Prostate gland (tissue), 2 donors: Measurements from ENCODE around the gene AQP5. TPM values are rescaled to one million over a fixed set of nuclear protein-coding genes. Genes with fewer than 3 reads are reported as not detected.

Experiments used
- DNase-seq: peaks from one replicate; pipeline ENCODE4 v3.0.0-alpha.2; 2019; ENCODE audit warnings: low spot score
- H3K27ac ChIP-seq, 2 donors: fragments of 200-600 bp; sonication (generic); 2 replicates each; pipeline ENCODE4 v1.5.1; 2017 to 2019
- H3K27me3 ChIP-seq: fragments of 200-600 bp; sonication (generic); replicated peaks from 2 replicates; pipeline ENCODE4 v1.5.1; 2019; ENCODE audit not compliant: insufficient read depth
- H3K36me3 ChIP-seq, 2 donors: fragments of 200-600 bp; sonication (generic); 1 replicate in 1 of 2; 2 replicates in 1 of 2; pipeline versions ENCODE4 v1.5.1 to v1.8.1; 2017 to 2019
- H3K4me1 ChIP-seq: fragments of 200-600 bp; sonication (generic); replicated peaks from 2 replicates; pipeline ENCODE4 v1.5.1; 2019
- H3K4me3 ChIP-seq, 2 donors: fragments of 200-600 bp; sonication (generic); 2 replicates each; pipeline ENCODE4 v1.5.1; 2017 to 2019
- H3K9me3 ChIP-seq: fragments of 200-600 bp; sonication (generic); 2 replicates; pipeline ENCODE4 v1.5.1; 2017
- POLR2A ChIP-seq: fragments of 450-650 bp; IDR thresholded peaks from one replicate; pipeline ENCODE4 v1.6.1; 2016; ENCODE audit warnings: antibody characterized with exemption, mild to moderate bottlenecking
- POLR2AphosphoS5 ChIP-seq: sonication (generic); formaldehyde crosslinking; IDR thresholded peaks from one replicate; pipeline ENCODE4 v1.6.1; 2017; ENCODE audit warnings: antibody characterized with exemption
- WGBS: methylation state at CpG from one replicate; pipeline ENCODE4 v1.1.5; 2018; 5-methylcytosine and 5-hydroxymethylcytosine counted together
- intact Hi-C: fragments of 100-400 bp; cut with DNase I; formaldehyde crosslinking; loops from one replicate; pipeline ENCODE4 v1.14.2; 2022
- total RNA-seq, 2 donors: library from RNA; depleted of rRNA; stranded (reverse); fragments of >200 nt; gene quantifications; one replicate each; pipeline ENCODE4 v1.1.0, GENCODE V29; 2016
- TF ChIP-seq, protein P1 (sequence below), 4 experiments: fragments of 200-600 bp in 2 of 4; fragments of 450-650 bp in 2 of 4; sonication (generic) in 2 of 4; IDR thresholded peaks; 1 replicate in 3 of 4; 2 replicates in 1 of 4; pipeline ENCODE4 v1.5.1; 2016 to 2019; ENCODE audit warnings: antibody characterized with exemption in 4 of 4, mild to moderate bottlenecking in 2 of 4, moderate library complexity in 2 of 4

The AQP5 gene
- total RNA-seq, 2 donors from 2014 or later, result 3.4 to 25.8 TPM

GRCh38 chr12:49979016-49979586 is 17.4 kb downstream of the AQP5 start:
- Histone ChIP-seq H3K27ac (no peak overlapping the region), H3K27me3 (no peaks in the 10 kb centered on the region), H3K4me1 (no peaks in the 10 kb centered on the region), H3K4me3 (no peak overlapping the region), H3K36me3 (no peaks in the 10 kb centered on the region), H3K9me3 (no peaks in the 10 kb centered on the region)
- TF ChIP-seq POLR2AphosphoS5 (no peak), POLR2A (no peak)
- TF ChIP-seq, protein P1, sequence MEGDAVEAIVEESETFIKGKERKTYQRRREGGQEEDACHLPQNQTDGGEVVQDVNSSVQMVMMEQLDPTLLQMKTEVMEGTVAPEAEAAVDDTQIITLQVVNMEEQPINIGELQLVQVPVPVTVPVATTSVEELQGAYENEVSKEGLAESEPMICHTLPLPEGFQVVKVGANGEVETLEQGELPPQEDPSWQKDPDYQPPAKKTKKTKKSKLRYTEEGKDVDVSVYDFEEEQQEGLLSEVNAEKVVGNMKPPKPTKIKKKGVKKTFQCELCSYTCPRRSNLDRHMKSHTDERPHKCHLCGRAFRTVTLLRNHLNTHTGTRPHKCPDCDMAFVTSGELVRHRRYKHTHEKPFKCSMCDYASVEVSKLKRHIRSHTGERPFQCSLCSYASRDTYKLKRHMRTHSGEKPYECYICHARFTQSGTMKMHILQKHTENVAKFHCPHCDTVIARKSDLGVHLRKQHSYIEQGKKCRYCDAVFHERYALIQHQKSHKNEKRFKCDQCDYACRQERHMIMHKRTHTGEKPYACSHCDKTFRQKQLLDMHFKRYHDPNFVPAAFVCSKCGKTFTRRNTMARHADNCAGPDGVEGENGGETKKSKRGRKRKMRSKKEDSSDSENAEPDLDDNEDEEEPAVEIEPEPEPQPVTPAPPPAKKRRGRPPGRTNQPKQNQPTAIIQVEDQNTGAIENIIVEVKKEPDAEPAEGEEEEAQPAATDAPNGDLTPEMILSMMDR (IDR thresholded peaks at IDR 0.05), result no peak
- no peak for DNase-seq
- intact Hi-C loops, result no loop called here
- 89% methylated on average over 10 of the region's 10 CpGs for WGBS

DNA sequence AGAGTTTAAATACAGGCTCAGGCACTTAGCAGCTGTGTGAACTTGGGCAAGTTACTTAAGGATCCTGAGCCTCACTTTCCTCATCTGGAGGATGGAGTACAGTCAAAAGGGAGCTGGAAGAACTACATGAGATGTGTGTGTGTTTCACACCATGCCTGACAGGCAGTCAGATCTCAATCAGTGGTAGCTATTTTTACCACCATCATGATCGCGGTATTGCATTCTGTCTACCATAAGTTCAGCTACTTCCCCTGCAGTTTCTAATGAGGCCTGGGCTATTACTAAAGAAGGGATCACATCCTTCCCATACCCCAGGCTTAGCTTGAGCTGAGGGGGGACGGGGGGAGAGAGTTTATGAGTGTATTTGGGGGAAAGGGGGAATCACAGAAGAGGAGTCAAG is 18.1 kb downstream of the AQP5 start:
- Histone ChIP-seq H3K4me3 (no peak overlapping the region), H3K36me3 (no peaks in the 10 kb centered on the region), H3K27me3 (no peaks in the 10 kb centered on the region), H3K9me3 (no peaks in the 10 kb centered on the region), H3K4me1 (no peaks in the 10 kb centered on the region), H3K27ac (no peak overlapping the region)
- intact Hi-C loops, result no loop called here
- WGBS, result 88% methylated on average over 3 of the region's 3 CpGs
- no peak for TF ChIP-seq POLR2AphosphoS5
- no peak for TF ChIP-seq POLR2A
- TF ChIP-seq, protein P1 (IDR thresholded peaks at IDR 0.05), result no peak
- no peak for DNase-seq

DNA sequence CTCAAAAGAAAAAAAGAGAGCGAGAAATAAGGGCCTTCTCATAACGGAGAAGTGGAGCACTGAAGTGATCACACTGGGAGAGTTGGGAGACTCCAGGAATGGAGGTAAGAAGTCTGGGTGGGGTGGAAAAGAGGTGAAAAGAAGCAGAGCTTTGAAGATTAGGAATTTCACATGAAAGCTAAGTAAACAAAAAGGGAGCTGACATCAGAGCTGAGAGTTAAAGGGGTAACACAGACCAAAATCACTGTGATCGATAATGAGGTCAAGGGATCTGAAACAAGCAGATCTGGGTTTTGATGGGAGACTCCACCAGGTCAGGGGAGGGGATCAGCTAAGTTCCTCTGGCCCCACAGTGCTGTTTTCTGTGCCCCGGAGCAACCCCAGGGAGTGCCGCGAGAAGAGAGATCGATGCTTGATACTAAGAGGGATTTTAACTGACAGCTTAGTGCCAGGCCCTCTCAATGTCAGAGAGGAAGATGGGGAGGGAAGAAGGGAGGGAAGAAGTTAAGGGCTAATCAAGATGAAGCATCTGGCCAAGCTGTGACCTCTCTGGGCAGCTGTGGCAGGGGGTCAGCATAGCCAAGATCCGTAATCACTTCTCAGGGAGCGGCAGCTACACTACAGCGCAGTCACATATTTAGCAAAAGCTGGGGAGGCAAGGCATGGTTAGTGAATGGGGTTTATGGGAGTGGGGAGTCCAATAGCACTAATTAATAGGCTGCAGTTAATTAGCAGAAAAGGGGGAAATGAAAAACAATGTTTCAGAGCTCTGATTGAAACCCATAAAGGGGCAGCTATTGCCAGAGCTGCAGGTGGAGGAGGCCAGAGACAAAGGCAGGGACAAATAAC is 19.1 kb downstream of the AQP5 start:
- TF ChIP-seq POLR2AphosphoS5, result no peak
- Histone ChIP-seq H3K4me3 (no peak overlapping the region), H3K4me1 (no peaks in the 10 kb centered on the region), H3K27ac (no peak overlapping the region), H3K9me3 (no peaks in the 10 kb centered on the region), H3K36me3 (no peaks in the 10 kb centered on the region), H3K27me3 (no peaks in the 10 kb centered on the region)
- intact Hi-C loops, result no loop called here
- 76% methylated on average over 10 of the region's 10 CpGs for WGBS
- no peak for DNase-seq

DNA sequence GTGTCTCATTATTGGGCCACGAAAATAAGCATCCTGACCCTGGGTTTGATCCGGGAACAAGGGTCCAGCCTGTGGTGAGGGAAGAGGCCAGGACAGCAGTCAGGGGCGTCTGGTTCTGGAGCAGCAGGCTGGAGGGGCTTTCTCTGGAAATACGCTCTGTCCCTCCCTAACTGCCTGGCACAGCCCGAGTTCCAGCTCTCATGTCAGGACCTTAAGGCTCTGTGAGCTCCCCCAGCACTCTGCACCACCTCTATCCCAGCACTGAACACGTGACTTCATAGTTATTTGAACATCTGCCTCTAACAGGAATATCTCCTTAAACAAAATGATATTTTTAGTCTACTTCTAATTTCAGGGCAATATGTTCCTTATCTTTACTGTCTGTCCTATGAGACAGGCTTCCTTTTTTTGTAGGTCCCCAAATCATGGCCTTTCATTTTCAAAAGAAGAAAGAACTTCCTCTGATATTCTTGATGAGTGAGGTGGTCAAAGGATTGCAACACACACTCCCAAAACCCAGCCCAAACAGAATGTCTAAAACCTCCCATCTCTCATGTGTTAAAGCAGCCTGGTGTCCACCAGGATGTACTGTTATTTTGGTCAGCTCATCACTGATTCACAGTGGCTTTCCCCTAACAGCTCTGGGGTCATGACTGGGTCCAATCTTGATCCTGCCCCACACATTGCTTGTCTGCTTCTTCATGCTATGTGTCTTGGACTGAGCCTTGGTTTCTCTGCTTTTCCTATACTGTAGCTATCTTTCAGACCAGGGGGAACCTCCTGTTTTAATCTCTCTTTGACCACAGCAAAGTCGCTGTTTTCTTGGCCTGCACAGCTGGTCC is 20.8 kb downstream of the AQP5 start:
- Histone ChIP-seq H3K4me3 (no peak overlapping the region), H3K27ac (no peak overlapping the region), H3K36me3 (no peaks in the 10 kb centered on the region), H3K27me3 (no peaks in the 10 kb centered on the region), H3K4me1 (no peaks in the 10 kb centered on the region), H3K9me3 (no peaks in the 10 kb centered on the region)
- no peak for DNase-seq
- intact Hi-C loops, result no loop called here
- WGBS, result 78% methylated on average over 7 of the region's 7 CpGs
- no peak for TF ChIP-seq POLR2AphosphoS5
- TF ChIP-seq, protein P1 (IDR thresholded peaks at IDR 0.05), result no peak

GRCh38 chr12:49983892-49984291 is 22.2 kb downstream of the AQP5 start:
- WGBS, result 6% methylated on average over 8 of the region's 8 CpGs
- intact Hi-C loops, result no loop called here
- no peaks in the 10 kb centered on the region for H3K36me3 ChIP-seq
- H3K4me1 ChIP-seq, result no peaks in the 10 kb centered on the region
- DNase-seq, result no peak
- TF ChIP-seq, protein P1 (IDR thresholded peaks at IDR 0.05), result no peak
- no peak for TF ChIP-seq POLR2A
- TF ChIP-seq POLR2AphosphoS5, result no peak
- H3K9me3 ChIP-seq, result no peaks in the 10 kb centered on the region
- no peak overlapping the region for H3K27ac ChIP-seq
- no peaks in the 10 kb centered on the region for H3K27me3 ChIP-seq
- H3K4me3 ChIP-seq, result no peak overlapping the region
